HCT116 (cell line): ENCODE results near the gene CHSY1.

Experiments used
- CTCF ChIP-seq, 3 experiments: fragments of 200-600 bp in 1 of 3; sonication (generic) in 1 of 3; IDR thresholded peaks in 2 of 3; conservative IDR thresholded peaks in 1 of 3; 2 replicates each; pipeline ENCODE4 v1.5.1; 2012 to 2017; ENCODE audit warnings: low read depth in 2 of 3, low read length in 2 of 3, antibody characterized with exemption in 1 of 3, borderline replicate concordance in 1 of 3, control low read depth in 1 of 3, mild to moderate bottlenecking in 1 of 3, mixed read lengths in 1 of 3, mixed run types in 1 of 3, moderate library complexity in 1 of 3; ENCODE audit not compliant: insufficient read depth in 1 of 3
- POLR2A ChIP-seq: IDR thresholded peaks from 2 replicates; pipeline ENCODE4 v1.7.0; 2011; ENCODE audit warnings: borderline replicate concordance; ENCODE audit not compliant: insufficient read depth, insufficient read length; ENCODE audit errors: extremely low read depth
- POLR2AphosphoS5 ChIP-seq: IDR thresholded peaks from 2 replicates; pipeline ENCODE4 v1.6.1; 2011; ENCODE audit warnings: mild to moderate bottlenecking, low read depth, low read length, moderate library complexity
- TCF7L2 ChIP-seq: IDR thresholded peaks from 2 replicates; pipeline ENCODE4 v1.7.0; 2011; ENCODE audit warnings: borderline replicate concordance, inconsistent platforms; ENCODE audit not compliant: insufficient read depth, insufficient read length; ENCODE audit errors: extremely low read depth

- TF ChIP-seq CTCF (IDR thresholded peaks at IDR 0.05 in 2 of 3, conservative IDR thresholded peaks at IDR 0.05 in 1 of 3; ENCODE audit: borderline replicate concordance in 1 of 3, insufficient read depth in 1 of 3, low read depth in 2 of 3, low read length in 2 of 3) (no peak), POLR2A (no peak), TCF7L2 (no peak), POLR2AphosphoS5 (no peak)
Observed at GRCh38 chr15:101221902-101222301, 29.9 kb downstream of the CHSY1 start.
